Hematopoietic multipotent progenitor cell treated with erythropoietin and hydrocortisone succinate and interleukin-3 and kit ligand, for 15 days (in vitro differentiated cells): ENCODE measurements around the gene PCDHB13.
"Not testable (repeated sequence)": the region's sequence is repeated elsewhere in the genome, so short reads cannot be mapped to it uniquely, and the experiment has no call there.

Experiments
- DNase-seq: peaks from one replicate; pipeline ENCODE4 v3.0.0-alpha.2; 2015; ENCODE audit warnings: low spot score

Gene PCDHB13

DNA sequence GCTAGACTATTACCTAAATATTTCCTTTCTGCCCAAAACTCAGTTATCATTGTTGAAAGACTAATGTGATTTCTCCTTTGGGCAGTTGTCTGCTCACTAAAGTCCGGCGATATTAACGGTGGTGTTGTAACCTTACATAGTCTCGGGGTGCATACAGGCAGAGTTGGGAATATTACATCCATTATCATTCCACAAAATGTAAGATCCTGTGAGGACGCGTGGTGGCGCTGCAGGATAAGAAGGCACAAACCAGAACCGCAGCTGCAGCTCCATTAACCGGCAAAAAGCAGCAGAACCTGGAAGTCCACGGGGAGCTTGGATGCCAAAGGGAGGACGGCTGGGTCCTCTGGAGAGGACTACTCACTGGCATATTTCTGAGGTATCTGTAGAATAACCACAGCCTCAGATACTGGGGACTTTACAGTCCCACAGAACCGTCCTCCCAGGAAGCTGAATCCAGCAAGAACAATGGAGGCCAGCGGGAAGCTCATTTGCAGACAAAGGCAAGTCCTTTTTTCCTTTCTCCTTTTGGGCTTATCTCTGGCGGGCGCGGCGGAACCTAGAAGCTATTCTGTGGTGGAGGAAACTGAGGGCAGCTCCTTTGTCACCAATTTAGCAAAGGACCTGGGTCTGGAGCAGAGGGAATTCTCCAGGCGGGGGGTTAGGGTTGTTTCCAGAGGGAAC, at the start of gene PCDHB13:
TSS of gene PCDHB13 (plus strand) at position 264 of the 684 bp plus-strand sequence. CDS start at position 469, 205 bp downstream.
- not testable (repeated sequence) for DNase-seq

DNA sequence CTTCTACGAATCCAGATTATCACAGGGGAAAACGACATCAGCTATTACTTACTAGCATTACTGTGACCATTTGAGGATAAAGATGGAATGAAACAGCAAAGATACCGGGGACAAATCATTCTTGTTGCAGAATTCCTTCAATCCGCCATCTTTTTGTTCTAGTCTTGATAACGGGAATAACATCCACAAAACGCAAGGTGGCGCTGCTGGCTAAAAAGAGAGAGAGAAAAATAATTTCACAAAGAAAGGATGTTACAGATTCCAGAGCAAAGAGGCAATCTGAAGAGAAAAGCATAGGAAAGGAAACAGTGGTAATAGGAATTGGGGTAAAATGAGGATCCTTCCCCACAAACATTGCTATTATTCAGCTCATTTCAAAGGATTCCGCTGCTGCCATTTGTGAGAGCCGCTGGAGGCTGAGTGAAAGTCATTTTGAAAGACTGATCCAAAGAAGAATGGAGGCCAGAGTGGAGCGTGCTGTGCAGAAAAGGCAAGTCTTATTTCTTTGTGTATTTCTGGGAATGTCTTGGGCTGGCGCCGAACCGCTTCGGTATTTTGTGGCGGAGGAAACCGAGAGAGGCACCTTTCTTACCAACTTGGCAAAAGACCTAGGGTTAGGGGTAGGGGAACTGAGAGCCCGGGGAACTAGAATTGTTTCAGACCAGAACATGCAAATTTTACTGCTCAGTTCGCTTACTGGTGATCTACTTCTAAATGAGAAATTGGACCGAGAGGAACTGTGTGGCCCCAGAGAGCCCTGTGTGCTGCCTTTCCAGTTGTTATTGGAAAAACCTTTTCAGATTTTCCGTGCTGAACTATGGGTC, 41.1 kb upstream of the PCDHB13 start, which contains the start of gene PCDHB7:
TSS of gene PCDHB7 (plus strand) at position 264 of the 824 bp plus-strand sequence. CDS start at position 456, 192 bp downstream.
- no peak for DNase-seq

DNA sequence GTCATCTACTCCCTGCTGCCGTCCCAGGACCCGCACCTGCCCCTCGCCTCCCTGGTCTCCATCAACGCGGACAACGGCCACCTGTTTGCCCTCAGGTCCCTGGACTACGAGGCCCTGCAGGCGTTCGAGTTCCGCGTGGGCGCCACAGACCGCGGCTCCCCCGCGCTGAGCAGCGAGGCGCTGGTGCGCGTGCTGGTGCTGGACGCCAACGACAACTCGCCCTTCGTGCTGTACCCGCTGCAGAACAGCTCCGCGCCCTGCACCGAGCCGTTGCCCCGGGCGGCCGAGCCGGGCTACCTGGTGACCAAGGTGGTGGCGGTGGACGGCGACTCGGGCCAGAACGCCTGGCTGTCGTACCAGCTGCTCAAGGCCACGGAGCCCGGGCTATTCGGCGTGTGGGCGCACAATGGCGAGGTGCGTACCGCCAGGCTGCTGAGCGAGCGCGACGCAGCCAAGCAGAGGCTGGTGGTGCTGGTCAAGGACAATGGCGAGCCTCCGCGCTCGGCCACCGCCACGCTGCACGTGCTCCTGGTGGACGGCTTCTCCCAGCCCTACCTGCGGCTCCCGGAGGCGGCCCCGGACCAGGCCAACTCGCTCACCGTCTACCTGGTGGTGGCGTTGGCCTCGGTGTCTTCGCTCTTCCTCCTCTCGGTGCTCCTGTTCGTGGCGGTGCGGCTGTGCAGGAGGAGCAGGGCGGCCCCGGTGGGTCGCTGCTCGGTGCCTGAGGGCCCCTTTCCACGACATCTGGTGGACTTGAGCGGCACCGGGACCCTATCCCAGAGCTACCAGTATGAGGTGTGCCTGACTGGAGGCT, 39.2 kb upstream of the PCDHB13 start:
- not testable (repeated sequence) for DNase-seq

DNA sequence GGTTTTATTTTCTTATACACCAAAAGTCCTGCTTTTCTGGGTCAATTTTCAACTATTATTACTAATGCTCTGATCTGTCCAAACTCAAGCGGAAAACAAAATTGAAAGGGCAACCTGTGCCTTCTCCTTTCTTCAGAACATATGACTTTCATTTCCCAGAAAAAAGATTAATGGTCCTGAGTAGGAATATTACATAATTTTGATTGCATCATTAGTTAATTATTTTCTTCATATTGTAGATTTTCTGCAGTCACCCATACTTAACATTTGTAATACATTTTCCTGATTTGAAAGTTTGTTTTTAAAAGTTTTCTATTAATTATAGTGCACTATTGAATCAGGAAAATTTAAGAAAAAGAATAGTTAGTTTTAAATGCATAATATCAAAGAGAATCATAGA, 37.8 kb upstream of the PCDHB13 start:
- no peak for DNase-seq

DNA sequence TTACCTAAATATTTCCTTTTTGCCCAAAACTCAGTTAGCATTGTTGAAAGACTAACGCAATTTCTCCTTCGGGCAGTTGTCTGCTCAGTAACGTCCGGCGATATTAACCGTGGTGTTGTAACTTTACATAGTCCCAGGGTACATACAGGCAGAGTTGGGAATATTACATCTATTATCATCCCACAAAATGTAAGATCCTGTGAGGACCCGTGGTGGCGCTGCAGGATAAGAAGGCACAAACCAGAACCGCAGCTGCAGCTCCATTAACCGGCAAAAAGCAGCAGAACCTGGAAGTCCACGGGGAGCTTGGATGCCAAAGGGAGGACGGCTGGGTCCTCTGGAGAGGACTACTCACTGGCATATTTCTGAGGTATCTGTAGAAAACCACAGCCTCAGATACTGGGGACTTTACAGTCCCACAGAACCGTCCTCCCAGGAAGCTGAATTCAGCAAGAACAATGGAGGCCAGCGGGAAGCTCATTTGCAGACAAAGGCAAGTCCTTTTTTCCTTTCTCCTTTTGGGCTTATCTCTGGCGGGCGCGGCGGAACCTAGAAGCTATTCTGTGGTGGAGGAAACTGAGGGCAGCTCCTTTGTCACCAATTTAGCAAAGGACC, 36.0 kb upstream of the PCDHB13 start, which contains the start of gene PCDHB8:
TSS of gene PCDHB8 (plus strand) at position 214 of the 615 bp plus-strand sequence. CDS start at position 459, 245 bp downstream.
- DNase-seq = not testable (repeated sequence)

DNA sequence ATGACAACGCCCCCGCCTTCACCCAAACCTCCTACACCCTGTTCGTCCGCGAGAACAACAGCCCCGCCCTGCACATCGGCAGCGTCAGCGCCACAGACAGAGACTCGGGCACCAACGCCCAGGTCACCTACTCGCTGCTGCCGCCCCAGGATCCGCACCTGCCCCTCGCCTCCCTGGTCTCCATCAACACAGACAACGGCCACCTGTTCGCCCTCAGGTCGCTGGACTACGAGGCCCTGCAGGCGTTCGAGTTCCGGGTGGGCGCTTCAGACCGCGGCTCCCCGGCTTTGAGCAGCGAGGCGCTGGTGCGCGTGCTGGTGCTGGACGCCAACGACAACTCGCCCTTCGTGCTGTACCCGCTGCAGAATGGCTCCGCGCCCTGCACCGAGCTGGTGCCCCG, 34.3 kb upstream of the PCDHB13 start:
- not testable (repeated sequence) for DNase-seq

DNA sequence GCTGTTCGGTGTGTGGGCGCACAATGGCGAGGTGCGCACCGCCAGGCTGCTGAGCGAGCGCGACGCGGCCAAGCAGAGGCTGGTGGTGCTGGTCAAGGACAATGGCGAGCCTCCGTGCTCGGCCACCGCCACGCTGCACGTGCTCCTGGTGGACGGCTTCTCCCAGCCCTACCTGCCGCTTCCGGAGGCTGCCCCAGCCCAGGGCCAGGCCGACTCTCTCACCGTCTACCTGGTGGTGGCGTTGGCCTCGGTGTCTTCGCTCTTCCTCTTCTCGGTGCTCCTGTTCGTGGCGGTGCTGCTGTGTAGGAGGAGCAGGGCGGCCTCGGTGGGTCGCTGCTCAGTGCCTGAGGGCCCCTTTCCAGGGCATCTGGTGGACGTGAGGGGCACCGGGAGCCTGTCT, 33.8 kb upstream of the PCDHB13 start:
- not testable (repeated sequence) for DNase-seq

DNA sequence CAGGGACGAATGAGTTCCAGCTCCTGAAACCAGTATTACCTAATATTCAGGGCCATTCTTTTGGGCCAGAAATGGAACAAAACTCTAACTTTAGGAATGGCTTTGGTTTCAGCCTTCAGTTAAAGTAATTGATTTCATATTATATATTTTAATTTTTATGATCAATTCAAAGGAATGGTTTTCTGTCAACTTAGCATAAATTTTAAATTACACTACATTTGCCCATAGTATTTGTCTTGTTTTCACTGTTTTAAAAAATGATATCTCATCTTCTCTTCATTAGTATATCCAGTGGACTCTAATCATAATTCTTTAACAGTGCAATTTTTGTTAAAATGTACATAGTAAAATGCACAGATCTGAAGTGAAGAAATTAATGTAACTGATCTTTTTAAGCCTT, 33.4 kb upstream of the PCDHB13 start:
- no peak for DNase-seq

DNA sequence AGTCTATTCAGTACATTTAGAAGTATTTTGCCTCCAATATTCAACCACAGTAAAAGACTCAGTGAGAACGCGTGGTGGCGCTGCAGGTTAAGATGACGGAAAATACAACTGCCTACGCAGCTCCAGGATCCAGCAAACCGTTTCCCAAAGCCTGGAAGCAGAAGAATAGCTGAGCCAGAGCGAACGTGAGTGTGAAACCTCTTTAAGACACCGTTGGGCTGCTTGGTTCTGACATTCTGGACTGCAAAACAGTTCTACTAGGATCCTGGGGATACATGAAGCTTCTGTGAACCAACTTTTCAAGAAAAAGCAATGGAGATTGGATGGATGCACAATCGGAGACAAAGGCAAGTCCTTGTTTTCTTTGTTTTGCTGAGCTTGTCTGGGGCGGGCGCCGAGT, 31.5 kb upstream of the PCDHB13 start, which contains the start of gene PCDHB16:
TSS of gene PCDHB16 (plus strand) at position 140 of the 400 bp plus-strand sequence. CDS start at position 313, 173 bp downstream.
- no peak for DNase-seq

DNA sequence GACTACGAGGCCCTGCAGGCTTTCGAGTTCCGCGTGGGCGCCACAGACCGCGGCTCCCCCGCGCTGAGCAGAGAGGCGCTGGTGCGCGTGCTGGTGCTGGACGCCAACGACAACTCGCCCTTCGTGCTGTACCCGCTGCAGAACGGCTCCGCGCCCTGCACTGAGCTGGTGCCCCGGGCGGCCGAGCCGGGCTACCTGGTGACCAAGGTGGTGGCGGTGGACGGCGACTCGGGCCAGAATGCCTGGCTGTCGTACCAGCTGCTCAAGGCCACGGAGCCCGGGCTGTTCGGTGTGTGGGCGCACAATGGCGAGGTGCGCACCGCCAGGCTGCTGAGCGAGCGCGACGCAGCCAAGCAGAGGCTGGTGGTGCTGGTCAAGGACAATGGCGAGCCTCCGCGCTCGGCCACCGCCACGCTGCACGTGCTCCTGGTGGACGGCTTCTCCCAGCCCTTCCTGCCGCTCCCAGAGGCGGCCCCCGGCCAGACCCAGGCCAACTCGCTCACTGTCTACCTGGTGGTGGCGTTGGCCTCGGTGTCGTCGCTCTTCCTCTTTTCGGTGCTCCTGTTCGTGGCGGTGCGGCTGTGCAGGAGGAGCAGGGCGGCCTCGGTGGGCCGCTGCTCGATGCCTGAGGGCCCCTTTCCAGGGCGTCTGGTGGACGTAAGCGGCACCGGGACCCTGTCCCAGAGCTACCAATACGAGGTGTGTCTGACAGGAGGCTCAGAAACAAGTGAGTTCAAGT, 29.4 kb upstream of the PCDHB13 start:
- DNase-seq = not testable (repeated sequence)

DNA sequence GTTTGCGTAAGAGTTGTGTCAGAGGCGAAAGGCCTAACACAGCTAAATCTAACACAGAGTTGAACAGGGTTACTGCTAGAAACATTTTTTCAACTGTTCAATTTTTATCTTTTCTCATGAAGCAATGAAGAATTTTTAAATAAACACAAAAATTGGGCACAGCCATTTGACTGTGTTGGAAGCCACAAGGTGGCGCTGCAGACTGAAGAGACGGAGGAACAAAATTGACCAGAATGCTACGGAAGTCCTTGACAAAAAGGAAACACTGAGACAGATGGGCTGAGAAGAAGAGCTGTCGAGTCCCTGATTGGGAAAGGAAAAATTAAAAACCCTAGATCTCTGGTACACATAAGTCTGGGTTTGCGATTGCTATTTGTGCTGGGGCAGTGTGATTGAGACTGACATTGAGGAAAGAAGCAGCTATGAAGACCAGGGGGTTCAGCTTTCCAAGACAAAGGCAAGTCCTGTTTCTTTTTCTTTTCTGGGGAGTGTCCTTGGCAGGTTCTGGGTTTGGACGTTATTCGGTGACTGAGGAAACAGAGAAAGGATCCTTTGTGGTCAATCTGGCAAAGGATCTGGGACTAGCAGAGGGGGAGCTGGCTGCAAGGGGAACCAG, 26.7 kb upstream of the PCDHB13 start, which contains the start of gene PCDHB9:
TSS of gene PCDHB9 (plus strand) at position 265 of the 616 bp plus-strand sequence. CDS start at position 423, 158 bp downstream.
- DNase-seq = no peak

DNA sequence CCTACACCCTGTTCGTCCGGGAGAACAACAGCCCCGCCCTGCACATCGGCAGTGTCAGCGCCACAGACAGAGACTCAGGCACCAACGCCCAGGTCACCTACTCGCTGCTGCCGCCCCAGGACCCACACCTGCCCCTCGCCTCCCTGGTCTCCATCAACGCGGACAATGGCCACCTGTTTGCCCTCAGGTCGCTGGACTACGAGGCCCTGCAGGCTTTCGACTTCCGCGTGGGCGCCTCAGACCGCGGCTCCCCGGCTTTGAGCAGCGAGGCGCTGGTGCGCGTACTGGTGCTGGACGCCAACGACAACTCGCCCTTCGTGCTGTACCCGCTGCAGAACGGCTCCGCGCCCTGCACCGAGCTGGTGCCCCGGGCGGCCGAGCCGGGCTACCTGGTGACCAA, 25.0 kb upstream of the PCDHB13 start:
- DNase-seq = not testable (repeated sequence)

DNA sequence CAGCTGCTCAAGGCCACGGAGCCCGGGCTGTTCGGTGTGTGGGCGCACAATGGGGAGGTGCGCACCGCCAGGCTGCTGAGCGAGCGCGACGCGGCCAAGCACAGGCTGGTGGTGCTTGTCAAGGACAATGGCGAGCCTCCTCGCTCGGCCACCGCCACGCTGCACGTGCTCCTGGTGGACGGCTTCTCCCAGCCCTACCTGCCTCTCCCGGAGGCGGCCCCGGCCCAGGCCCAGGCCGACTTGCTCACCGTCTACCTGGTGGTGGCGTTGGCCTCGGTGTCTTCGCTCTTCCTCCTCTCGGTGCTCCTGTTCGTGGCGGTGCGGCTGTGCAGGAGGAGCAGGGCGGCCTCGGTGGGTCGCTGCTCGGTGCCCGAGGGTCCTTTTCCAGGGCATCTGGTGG, 24.6 kb upstream of the PCDHB13 start:
- not testable (repeated sequence) for DNase-seq

DNA sequence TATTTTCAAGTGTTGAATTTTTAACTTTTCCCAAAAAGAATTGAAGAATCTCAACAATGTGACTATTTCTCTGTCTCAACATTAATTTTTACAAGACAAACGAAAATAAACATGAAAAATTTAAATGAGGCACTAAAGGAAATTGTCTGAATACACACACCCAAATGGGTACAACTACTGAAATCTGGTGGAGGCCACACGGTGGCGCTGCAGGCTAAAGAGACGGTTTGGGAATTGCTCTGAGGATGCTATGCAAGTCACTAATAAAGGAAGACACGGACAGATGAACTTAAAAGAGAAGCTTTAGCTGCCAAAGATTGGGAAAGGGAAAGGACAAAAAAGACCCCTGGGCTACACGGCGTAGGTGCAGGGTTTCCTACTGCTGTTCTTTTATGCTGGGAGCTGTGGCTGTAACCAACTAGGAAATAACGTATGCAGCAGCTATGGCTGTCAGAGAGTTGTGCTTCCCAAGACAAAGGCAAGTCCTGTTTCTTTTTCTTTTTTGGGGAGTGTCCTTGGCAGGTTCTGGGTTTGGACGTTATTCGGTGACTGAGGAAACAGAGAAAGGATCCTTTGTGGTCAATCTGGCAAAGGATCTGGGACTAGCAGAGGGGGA, 21.5 kb upstream of the PCDHB13 start, which contains the start of gene PCDHB10:
TSS of gene PCDHB10 (plus strand) at position 244 of the 616 bp plus-strand sequence. CDS start at position 444, 200 bp downstream.
- peak; percentile 3 for DNase-seq

DNA sequence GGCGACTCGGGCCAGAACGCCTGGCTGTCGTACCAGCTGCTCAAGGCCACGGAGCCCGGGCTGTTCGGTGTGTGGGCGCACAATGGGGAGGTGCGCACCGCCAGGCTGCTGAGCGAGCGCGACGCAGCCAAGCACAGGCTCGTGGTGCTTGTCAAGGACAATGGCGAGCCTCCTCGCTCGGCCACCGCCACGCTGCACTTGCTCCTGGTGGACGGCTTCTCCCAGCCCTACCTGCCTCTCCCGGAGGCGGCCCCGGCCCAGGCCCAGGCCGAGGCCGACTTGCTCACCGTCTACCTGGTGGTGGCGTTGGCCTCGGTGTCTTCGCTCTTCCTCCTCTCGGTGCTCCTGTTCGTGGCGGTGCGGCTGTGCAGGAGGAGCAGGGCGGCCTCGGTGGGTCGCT, 19.4 kb upstream of the PCDHB13 start:
- not testable (repeated sequence) for DNase-seq

DNA sequence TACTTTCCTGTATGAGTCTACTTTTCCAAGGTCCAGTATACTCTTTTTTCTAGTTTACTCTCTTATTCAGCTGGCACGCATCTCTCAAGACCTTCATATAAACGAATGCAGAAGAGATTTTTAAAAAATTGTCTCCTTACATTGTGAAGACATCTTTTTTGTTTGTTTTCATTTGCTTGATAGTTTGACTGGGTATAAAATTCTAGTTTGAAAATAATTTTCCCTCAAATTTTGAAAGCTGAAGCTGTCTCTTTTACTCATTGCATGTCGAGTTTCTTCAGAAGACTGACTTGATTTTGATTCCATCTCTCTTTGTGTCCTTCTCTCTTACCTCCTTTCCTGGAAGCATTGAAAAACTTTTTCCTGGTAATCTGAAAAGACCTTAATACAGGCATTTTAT, 17.4 kb upstream of the PCDHB13 start:
- no peak for DNase-seq

DNA sequence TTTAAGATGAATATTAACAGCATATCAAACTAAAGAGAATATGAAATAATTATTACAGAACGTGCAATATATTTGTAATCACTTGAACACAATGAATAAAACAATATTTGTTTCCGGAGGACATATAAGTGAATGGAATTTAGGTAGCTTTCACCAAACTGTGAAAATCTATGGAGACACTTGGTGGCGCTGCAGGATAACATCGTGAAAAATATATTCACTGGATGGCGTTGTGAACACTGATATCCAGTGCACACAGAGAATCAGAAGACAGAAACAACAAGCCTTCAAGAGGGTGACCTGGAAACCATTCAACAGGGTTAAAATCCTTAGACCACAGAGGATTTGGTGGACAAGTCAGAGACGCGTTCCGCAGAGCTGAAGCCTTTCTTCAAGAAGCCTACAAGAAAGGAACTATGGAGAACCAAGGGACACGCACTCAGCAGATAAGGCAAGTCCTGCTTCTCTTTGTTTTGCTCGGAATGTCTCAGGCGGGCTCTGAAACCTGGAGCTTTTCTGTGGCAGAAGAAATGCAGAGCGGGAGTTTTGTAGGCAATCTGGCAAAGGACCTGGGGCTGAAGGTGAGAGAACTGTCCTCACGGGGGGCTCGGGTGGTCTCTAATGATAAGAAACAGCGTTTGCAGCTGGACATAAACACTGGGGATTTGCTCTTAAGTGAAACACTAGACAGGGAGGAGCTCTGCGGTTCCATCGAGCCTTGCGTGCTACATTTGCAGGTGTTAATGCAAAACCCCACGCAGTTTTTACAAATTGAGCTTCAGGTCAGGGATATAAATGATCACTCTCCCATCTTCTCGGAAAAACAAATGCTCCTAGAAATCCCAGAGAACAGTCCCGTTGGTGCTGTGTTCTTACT, 14.1 kb upstream of the PCDHB13 start, which contains the start of gene PCDHB11:
TSS of gene PCDHB11 (plus strand) at position 269 of the 877 bp plus-strand sequence. CDS start at position 417, 148 bp downstream.
- DNase-seq = no peak

DNA sequence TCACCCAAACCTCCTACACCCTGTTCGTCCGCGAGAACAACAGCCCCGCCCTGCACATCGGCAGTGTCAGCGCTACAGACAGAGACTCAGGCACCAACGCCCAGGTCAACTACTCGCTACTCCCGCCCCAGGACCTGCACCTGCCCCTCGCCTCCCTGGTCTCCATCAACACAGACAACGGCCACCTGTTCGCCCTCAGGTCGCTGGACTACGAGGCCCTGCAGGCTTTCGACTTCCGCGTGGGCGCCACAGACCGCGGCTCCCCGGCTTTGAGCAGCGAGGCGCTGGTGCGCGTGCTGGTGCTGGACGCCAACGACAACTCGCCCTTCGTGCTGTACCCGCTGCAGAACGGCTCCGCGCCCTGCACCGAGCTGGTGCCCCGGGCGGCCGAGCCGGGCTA, 12.6 kb upstream of the PCDHB13 start:
- not testable (repeated sequence) for DNase-seq
